KBM-7 (cell line): ENCODE data around the gene ARVCF.
A peak's percentile ranks its signal among the peaks of the same experiment; 100 is the strongest.

Experiments used
- DNase-seq: peaks from one replicate; pipeline ENCODE4 v3.0.0-alpha.2; 2015
- in situ Hi-C: fragments of 300-500 bp; cut with MboI; formaldehyde crosslinking; loops from 2 replicates; pipeline ENCODE4 v1.14.3; 2020; ENCODE audit warnings: low sequenced_read_pairs, low pct_unique_long_range_greater_than_20kb, mixed read lengths

The ARVCF gene

GRCh38 chr22:19992921-19993355 is 23.7 kb downstream of the ARVCF start:
- in situ Hi-C loops, result loop anchor here (10.0 kb wide), 1 partner anchor 62 kb away; no protein-coding TSS in a partner anchor
- DNase-seq, result no peak

- in situ Hi-C loops, result loop anchor here (10.0 kb wide), 1 partner anchor 62 kb away; no protein-coding TSS in a partner anchor
- no peak for DNase-seq
Observed at GRCh38 chr22:19992481-19992911, 24.1 kb downstream of the ARVCF start.

- in situ Hi-C loops, result loop anchor here (10.0 kb wide), 1 partner anchor 63 kb away; no protein-coding TSS in a partner anchor
- no peak for DNase-seq
Observed at GRCh38 chr22:19991645-19992451, 24.8 kb downstream of the ARVCF start.

DNA sequence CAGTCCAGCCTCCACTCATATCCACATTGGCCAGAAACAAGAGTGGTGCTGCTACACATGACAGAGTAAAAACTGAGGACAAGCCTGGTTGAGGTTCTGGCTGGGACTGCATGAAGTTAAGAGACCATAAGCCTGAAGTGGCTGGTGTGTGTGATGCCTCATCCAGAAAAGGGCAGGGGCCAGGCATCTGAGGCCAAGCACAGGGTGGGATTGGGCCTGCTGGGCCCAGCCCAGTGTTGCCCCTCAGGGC is 25.3 kb downstream of the ARVCF start:
- in situ Hi-C loops, result loop anchor here (10.0 kb wide), 1 partner anchor 63 kb away; no protein-coding TSS in a partner anchor

GRCh38 chr22:19990609-19991394 is 25.8 kb downstream of the ARVCF start:
- DNase-seq, result no peak
- in situ Hi-C loops, result loop anchor here (10.0 kb wide), 1 partner anchor 64 kb away; no protein-coding TSS in a partner anchor

More for the DNA sequence above, 25.3 kb downstream of the ARVCF start:
- no peak for DNase-seq

DNA sequence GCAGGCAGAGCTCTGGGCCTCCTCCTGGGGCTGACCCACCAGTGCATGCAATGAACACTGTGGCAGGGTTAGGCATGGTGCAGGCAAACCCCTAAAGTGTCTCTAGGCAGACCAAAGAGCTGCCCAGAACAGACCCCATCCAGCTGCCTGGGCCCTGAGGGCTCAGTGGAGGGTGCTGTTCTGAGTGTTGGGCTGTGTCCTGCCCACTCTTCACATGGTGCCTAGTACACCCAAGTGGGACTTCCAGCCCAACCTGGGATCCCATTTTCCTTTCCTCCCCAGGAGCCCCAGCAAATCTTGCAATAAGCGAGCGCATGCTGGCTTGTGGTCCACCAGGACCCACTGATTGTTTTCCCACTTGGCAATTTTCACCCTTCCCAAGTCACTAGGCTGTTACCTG is 26.4 kb downstream of the ARVCF start:
- in situ Hi-C loops, result loop anchor here (10.0 kb wide), 1 partner anchor 65 kb away; no protein-coding TSS in a partner anchor
- no peak for DNase-seq

- no peak for DNase-seq
- in situ Hi-C loops, result loop anchor here (10.0 kb wide), 1 partner anchor 65 kb away; no protein-coding TSS in a partner anchor
Observed at GRCh38 chr22:19989725-19990067, 26.9 kb downstream of the ARVCF start.

DNA sequence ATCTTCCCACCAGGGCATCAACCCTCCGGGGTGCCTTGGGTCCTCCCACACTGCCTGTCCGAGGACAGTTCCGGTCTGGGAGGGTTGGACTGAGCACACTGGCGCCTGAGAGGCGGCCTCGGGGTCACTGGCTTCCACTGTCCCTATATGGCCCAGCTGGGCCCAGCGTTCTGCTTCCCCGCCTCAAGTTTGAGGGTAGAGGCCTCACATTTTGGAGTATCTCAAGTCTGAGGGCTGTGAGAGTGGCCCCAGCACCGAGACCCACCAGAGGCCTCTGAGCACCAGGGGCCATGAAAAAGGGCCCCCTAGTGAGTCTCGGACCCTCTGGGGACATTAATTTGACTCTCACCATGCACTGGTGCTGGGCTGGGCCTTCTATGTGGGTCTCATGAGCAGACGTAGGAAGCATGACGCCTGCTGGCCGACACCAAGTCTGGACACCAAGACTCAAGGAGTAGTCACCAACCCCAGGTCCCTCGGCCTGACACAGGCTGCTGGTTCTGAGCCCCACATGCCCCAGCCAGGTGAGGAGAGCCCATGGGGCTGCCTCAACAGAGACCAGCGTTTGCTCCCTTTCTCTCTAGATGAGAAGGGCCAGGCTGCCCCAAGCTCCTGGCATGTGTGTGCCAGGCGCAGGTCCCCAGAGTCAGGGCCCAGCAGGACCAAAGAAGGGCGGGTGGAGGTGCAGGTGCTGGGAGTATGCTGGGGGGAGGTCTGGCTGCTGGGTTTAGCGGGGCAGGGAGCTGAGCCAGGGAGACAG is 27.5 kb downstream of the ARVCF start:
- in situ Hi-C loops, result no loop called here
- DNase-seq, result no peak

DNA sequence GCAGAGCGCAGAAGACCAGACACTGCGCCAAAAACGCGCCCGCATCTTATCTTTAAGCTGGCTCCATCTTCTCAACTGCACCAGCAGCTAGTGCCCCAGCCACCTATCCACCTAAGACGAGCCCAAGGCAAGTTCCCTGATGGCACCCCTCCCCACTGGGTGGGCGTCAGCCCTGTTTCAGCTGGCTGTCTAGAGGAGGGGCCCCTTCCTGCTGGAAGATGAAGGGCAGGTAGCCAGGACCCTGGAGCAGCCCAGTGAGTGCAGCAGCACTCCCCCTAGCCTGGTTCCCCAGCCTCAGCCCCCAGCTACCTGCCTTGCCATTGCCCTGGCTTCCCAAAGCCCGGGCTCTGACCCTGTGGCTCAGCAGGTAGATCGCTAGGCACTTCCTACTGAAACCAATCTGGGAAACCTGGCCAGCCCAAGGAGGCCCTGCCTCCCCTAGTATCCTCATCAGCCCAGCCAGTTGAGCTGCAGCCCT is 28.3 kb downstream of the ARVCF start:
- in situ Hi-C loops, result no loop called here
- no peak for DNase-seq

GRCh38 chr22:19987394-19988306 is 29.0 kb downstream of the ARVCF start:
- DNase-seq, result no peak
- in situ Hi-C loops, result no loop called here

DNA sequence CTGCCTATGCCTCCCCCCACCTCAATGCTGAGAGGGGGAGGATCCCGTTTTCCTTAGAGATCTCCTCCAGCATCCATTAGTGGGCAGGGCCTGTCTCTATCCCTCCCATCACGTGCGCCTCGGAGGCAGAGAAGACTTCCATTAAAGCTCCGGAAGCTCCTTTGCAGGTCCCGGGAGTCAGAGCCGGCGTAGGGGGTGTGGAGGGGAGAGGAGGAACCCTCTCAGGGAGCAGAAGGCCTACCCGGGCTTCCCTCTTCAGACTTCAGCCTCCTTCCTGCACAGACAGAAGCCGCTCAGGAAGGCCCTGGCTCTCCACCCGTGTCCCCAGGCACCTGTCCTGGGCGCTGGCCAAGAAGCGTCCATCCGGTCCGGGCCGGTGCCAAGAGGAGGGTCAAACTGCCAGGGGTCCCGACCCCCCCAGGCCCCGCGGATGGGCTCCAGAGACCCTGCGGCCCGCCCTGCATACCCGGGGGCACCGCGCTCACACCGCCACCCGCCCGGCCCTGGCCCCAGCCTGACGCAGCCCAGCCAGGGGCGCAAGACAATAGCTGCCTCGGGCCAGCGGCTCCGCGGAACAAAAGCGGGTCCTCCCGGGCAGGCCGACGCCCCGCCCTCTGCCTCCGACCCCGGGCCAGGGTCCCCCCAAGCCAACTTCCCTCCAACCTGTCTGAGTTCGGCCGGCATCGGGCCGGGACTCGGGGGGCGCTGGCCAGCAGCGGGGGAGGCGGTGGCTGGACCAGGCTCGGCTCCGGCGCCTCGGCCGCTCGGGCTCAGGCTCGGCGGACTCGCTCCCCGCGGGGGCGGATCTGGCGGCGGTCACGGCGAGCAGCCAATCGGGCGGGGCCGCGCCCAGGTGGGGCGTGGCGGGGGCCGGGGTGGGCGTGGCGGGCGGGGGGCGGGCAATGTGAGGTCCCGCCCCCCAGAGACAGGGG is 29.9 kb downstream of the ARVCF start:
- DNase-seq, result peak; percentile 73
- in situ Hi-C loops, result no loop called here

GRCh38 chr22:19986011-19986409 is 30.6 kb downstream of the ARVCF start:
- no peak for DNase-seq
- in situ Hi-C loops, result no loop called here

DNA sequence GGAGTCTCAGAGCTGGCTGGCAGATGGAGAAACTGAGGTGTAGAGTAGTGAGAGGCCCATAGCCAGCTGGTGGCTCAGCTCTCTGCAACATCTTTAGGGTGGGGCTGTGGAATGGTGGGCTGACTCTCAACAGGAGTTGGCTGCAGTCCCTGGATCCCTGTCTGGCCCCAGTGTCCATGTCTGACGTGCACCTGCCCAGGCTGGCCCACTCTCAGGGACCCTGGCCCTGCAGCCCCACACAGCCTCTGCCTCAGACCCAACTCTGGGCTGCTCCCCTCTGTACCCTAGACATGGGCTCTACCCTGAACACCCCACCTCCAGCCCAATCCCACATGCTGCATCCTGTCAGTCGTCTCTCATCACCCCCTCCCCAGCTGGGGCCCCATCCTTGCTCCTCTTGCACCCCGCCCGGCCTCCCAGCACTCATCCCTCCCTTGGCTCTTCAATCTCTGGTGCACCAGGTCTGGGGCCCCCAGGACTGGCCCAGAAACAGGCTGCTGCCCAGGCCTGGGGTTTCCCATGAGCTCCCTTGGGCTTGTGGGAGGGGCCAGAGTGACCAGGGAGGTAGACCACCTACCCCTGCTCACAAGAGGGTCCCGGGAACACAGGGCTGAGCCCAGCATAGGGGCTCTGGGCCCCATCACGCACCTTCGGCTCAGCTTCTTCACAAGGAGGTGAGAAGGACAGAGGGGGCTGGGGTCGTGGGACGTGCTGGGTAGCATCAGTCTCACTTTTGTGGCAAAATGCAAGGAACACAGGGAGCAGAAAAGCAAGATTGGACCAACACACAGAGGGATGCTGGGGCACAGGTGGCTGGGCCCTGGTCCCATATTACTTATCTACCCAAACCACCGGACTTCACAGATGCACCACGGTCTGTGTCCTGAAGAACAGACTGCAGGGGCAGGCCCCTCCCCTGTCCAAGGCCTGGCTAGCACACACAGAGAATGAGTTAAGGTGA is 31.5 kb downstream of the ARVCF start:
- in situ Hi-C loops, result no loop called here
- no peak for DNase-seq

DNA sequence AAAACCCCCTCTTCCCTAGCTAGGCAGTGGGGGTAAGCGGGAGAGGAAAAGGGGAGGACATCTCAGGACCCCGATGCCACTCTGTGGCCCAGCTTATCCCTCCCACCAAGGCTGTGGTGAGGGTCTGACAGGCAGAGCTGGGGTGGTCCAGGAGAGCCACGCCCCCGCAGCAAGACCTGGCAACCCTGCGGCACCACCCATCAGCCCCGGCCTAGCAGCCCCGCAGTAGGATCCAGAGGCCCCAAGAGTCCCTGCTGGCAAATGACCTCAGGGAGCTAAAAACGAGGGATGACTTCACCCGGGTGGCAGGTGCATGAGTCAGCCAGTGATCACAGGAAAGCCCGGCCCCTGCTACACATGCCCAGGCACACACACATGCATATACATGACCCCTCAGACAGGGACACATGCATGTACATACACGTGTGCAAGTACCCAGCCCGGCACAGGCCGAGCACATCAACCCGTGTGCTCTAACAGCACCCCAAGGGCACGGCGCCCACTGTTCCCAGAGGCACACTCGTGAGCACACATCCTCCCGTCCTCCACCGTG is 32.3 kb downstream of the ARVCF start:
- no peak for DNase-seq

DNA sequence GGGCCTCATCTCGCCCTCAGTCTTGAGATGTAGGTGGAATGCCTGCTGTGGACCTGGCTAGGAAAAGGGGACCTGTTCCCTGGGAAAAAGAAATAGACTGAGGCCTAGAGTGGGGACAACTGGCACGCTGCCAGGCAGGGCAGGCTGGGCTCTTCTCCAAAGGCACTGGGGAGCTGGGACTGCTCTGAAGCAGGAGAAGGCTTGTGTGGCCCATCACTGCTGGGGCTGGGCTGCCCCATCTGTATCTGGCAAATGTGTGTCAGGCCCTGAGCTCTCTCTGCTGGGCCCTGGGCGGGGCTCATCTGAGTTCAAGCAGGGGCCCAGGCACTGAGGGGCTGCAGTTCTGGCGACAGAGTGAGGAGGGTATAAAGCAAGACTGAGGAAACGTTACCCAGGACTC is 32.9 kb downstream of the ARVCF start:
- no peak for DNase-seq
- in situ Hi-C loops, result no loop called here

More for the DNA sequence above, 32.3 kb downstream of the ARVCF start:
- in situ Hi-C loops, result no loop called here

DNA sequence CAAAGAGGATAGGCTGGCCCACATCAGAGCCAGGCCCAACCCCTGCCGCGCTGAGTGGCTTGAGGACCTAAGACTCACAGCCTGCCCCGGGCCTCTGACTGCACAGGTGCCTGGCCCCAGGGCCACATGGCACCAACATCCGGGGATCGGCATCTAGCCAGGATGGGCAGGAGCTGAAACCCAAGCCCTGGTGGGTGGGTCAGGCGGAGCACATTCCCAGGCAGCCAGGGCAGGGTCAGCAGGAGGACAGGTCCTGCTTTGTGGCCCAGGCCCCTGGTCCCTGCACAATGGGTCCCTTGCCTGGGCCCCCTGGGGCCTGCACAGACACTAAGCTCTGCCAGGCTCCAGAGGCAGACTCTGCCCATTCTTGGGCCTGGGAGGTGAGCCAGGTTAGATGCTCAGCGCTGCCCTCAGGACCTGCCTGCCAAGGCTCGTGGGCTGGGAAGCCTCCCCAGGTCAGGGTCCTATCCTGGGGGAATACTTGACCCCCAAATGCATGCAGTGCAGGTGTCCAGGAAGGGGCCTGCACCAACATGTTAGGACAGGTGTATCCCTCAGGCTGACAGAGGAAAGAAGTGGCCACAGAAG is 33.5 kb downstream of the ARVCF start:
- in situ Hi-C loops, result no loop called here
- no peak for DNase-seq
